Neural crest cell (in vitro differentiated cells): ENCODE data around the gene TMEFF2. TPM values are rescaled to one million over a fixed set of nuclear protein-coding genes. Genes with fewer than 3 reads are reported as not detected.
"Not testable (repeated sequence)": the region's sequence is repeated elsewhere in the genome, so short reads cannot be mapped to it uniquely, and the experiment has no call there.

Source experiments
- DNase-seq: peaks from one replicate; pipeline ENCODE4 v3.0.0; 2021; ENCODE audit warnings: low read depth, mixed read lengths, low spot score
- H3K27ac Mint-ChIP-seq: one replicate; pipeline ENCODE4 v1.8.0; 2021; ENCODE audit warnings: mild to moderate bottlenecking, mixed read lengths; ENCODE audit not compliant: unreplicated experiment
- H3K27me3 Mint-ChIP-seq: 2 replicates; pipeline ENCODE4 v1.8.0; 2021; ENCODE audit warnings: low read depth, mild to moderate bottlenecking, mixed read lengths
- H3K36me3 Mint-ChIP-seq: 2 replicates; pipeline ENCODE4 v1.8.0; 2021; ENCODE audit warnings: low read depth, mild to moderate bottlenecking, mixed read lengths
- H3K4me1 Mint-ChIP-seq: 2 replicates; pipeline ENCODE4 v1.8.0; 2021; ENCODE audit warnings: mixed read lengths
- H3K4me3 Mint-ChIP-seq: one replicate; pipeline ENCODE4 v1.8.0; 2021; ENCODE audit warnings: mild to moderate bottlenecking, mixed read lengths
- H3K9me3 Mint-ChIP-seq: 2 replicates; pipeline ENCODE4 v1.8.0; 2021; ENCODE audit warnings: mixed read lengths
- CTCF ChIP-seq: fragments of 200-600 bp; sonication (generic); conservative IDR thresholded peaks from 2 replicates; pipeline ENCODE4 v1.5.0; 2021; ENCODE audit warnings: antibody characterized with exemption, mild to moderate bottlenecking
- total RNA-seq: library from RNA; stranded (reverse); gene quantifications from 2 replicates; pipeline ENCODE4 v1.2.1, GENCODE V29; 2021

Gene TMEFF2
- total RNA-seq, 1 donor from 2014 or later = 2.9 TPM

- H3K27me3 Mint-ChIP-seq = no peaks in the 10 kb centered on the region
- no peak for TF ChIP-seq CTCF
- no peaks in the 10 kb centered on the region for H3K36me3 Mint-ChIP-seq
- no peak for DNase-seq
- H3K4me3 Mint-ChIP-seq = no peak overlapping the region
- H3K9me3 Mint-ChIP-seq = peaks cover 2% of the 10 kb centered on the region
- peaks cover 4% of the 10 kb centered on the region for H3K4me1 Mint-ChIP-seq
- H3K27ac Mint-ChIP-seq = no peak overlapping the region
These were observed 48.4 kb downstream of the TMEFF2 start for GRCh38 chr2:192146069-192147015.

GRCh38 chr2:192145496-192145895, 49.2 kb downstream of the TMEFF2 start:
- H3K9me3 Mint-ChIP-seq = no peaks in the 10 kb centered on the region
- H3K4me1 Mint-ChIP-seq = peaks cover 4% of the 10 kb centered on the region
- no peak for DNase-seq
- TF ChIP-seq CTCF = no peak
- no peaks in the 10 kb centered on the region for H3K27me3 Mint-ChIP-seq
- no peaks in the 10 kb centered on the region for H3K36me3 Mint-ChIP-seq
- no peak overlapping the region for H3K4me3 Mint-ChIP-seq
- no peak overlapping the region for H3K27ac Mint-ChIP-seq

GRCh38 chr2:192140236-192140839, 54.4 kb downstream of the TMEFF2 start:
- no peaks in the 10 kb centered on the region for H3K4me1 Mint-ChIP-seq
- no peaks in the 10 kb centered on the region for H3K9me3 Mint-ChIP-seq

GRCh38 chr2:192139813-192140212, 54.9 kb downstream of the TMEFF2 start:
- Mint-ChIP-seq H3K4me3 (no peak overlapping the region), H3K27me3 (no peaks in the 10 kb centered on the region), H3K9me3 (no peaks in the 10 kb centered on the region), H3K4me1 (no peaks in the 10 kb centered on the region), H3K27ac (no peak overlapping the region), H3K36me3 (no peaks in the 10 kb centered on the region)
- DNase-seq = no peak
- TF ChIP-seq CTCF = no peak

More at GRCh38 chr2:192140236-192140839, 54.4 kb downstream of the TMEFF2 start:
- H3K4me3 Mint-ChIP-seq = no peak overlapping the region
- H3K27ac Mint-ChIP-seq = no peak overlapping the region
- no peak for TF ChIP-seq CTCF
- H3K36me3 Mint-ChIP-seq = no peaks in the 10 kb centered on the region
- DNase-seq = no peak
- H3K27me3 Mint-ChIP-seq = no peaks in the 10 kb centered on the region

GRCh38 chr2:192137451-192137850, 57.3 kb downstream of the TMEFF2 start:
- Mint-ChIP-seq H3K27me3 (no peaks in the 10 kb centered on the region), H3K4me1 (no peaks in the 10 kb centered on the region), H3K9me3 (no peaks in the 10 kb centered on the region), H3K36me3 (no peaks in the 10 kb centered on the region), H3K27ac (no peak overlapping the region), H3K4me3 (no peak overlapping the region)
- no peak for TF ChIP-seq CTCF
- no peak for DNase-seq

GRCh38 chr2:192132604-192133003, 62.1 kb downstream of the TMEFF2 start:
- not testable (repeated sequence) for H3K36me3 Mint-ChIP-seq, H3K4me1 Mint-ChIP-seq, H3K27me3 Mint-ChIP-seq, H3K9me3 Mint-ChIP-seq, DNase-seq, H3K4me3 Mint-ChIP-seq, H3K27ac Mint-ChIP-seq

- H3K4me3 Mint-ChIP-seq, DNase-seq, H3K9me3 Mint-ChIP-seq, H3K4me1 Mint-ChIP-seq, H3K27me3 Mint-ChIP-seq, H3K27ac Mint-ChIP-seq, H3K36me3 Mint-ChIP-seq: not testable (repeated sequence)
These were observed 64.4 kb downstream of the TMEFF2 start for GRCh38 chr2:192130312-192130711.
